HG03342 (cell line): Measurements from ENCODE around the gene CCDC116.
"Not testable (repeated sequence)": the region's sequence is repeated elsewhere in the genome, so short reads cannot be mapped to it uniquely, and the experiment has no call there.

Experiments
- ATAC-seq: cut with Tn5 transposase; IDR thresholded peaks from one replicate; pipeline ENCODE4 v1.9.1; 2021; ENCODE audit warnings: mild to moderate bottlenecking, moderate library complexity; ENCODE audit not compliant: unreplicated experiment

The CCDC116 gene

DNA sequence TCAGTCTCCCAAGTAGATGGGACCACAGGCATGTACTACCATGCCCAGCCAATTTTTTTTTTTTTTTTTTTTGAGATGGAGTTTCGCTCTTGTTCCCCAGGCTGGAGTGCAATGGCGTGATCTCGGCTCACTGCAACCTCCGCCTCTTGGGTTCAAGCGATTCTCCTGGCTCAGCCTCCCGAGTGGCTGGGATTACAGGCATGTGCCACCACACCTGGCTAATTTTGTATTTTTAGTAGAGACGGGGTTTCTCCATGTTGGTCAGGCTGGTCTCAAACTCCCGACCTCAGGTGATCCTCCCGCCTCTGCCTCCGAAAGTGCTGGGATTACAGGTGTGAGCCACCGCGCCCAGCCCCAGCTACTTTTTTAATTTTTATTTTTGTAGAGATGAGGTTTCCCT, 46.3 kb downstream of the CCDC116 start:
- not testable (repeated sequence) for ATAC-seq

DNA sequence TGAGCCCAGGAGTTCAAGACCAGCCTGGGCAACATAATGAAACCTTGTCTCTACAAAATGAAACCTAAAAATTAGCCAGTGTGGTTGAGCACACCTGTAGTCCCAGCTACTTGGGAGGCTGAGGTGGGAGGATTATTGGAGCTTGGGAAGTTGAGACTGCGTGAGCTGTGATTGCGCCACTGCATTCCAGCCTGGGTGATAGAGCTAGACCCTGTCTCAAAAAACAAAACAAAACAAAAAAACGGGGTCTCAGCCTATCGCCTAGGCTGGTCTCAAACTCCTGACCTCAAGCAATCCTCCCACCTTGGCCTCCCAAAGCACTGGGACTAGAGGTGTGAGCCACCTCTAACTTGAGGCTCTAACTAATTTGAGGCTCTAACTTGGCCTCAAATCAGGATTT, 46.8 kb downstream of the CCDC116 start:
- ATAC-seq = no peak

DNA sequence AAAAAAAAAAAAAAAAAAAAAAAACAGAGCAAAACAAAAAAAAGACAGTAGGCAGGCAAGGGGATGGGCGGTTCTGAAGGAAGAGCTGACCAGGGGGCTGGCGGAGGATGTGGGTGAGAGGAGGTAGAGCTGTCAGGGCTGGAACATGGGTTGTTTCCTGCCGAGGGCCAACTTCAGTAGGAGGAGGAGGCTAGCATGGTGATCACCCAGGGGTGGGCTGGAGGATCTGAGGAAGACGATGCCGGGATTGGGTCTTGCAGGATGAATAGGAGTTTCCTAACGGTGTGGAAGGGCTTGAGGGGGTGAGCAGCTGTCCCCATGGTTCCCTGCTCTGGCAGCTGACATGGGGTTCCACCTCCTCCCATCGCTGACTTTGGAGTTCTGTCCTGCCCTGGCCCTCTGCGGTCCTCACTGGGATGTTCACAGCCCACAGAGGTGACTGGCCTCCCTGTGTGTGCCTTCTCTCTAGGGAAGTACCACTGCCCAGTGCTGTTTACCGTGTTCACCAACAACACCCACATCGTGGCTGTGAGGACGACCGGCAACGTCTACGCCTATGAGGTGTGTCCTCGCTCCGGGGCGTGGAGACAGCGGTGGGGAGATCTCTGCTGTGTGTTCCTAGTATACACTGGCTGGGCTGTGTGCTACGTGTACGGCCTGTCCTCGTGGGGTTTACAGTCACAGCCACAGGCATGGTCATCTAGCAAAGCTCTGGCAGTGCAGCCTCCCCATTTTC, 48.4 kb downstream of the CCDC116 start:
- ATAC-seq = no peak

DNA sequence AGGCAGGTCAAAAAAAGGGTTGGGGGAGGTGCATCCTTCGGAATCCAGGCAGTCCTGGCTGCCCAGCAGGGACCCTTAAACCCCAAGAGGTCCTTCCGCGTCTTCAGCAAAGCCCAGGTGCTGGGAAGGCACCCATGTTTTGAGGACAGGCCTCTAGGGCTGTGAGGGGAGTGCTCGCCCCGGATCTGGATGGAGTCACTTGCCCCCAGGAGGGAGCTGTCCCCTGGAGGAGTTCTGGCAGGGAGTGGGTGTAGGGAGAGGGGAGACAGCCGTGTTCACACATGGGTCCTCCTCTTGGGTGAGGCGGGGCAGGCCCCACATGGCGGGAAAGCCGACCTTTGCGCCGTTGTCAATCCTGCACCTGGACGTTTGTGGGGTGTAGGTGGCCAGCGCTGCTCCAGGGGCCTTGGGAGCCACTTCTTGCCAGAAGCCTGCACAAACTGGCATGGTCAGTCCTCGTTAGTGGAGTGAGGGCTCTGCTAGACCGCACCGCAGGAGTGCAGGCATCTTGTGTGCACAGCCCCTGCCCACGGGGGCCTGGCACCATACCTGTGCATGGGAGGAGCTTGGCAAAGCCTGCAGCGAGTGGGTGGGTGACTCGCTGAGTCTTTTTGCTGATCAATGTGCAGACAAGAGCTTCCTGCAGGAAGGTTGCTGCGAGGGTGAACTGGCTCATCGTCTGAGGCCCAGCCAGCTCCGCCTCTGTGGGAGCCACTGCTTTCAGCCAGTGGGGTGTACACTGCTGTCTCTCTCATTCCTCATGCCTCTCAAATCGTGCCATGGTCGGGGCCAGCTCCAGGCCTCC, 49.2 kb downstream of the CCDC116 start:
- no peak for ATAC-seq

DNA sequence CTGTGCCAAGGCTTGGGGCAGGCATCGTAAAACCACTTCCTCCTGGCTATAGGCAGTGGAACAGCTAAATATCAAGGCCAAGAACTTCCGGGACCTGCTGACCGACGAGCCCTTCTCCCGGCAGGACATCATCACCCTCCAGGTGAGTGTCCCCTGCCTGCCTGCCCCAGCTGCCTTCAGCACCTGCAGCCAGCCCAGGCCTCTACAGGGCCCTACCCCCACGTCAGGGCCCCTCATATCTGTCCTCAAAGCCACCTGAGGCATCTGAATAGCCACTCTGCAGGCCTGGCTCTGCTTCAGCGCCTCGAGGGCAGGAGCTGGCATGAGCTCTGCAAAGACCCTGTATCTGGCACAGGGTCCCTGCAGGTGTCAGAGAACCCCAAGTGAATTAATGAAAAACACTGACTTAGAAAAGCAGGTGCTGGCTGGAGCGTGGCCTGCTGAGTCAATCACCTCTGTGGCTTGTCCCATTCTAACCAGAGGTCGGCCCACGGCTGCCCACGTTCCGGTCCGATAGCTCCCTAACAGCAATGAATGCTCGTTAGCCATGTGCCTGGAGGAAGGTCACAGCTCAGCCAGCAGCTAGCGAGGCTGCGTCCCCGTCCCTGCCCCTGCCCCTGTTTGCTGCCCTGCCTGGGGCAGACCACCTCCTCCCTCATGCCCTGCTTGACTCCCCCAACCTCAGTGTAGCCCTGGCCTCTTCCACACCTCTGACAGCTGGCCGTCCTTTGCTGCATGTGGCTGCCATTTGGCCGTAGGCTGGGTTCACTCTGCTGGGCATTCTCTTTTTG, 50.0 kb downstream of the CCDC116 start:
- no peak for ATAC-seq

DNA sequence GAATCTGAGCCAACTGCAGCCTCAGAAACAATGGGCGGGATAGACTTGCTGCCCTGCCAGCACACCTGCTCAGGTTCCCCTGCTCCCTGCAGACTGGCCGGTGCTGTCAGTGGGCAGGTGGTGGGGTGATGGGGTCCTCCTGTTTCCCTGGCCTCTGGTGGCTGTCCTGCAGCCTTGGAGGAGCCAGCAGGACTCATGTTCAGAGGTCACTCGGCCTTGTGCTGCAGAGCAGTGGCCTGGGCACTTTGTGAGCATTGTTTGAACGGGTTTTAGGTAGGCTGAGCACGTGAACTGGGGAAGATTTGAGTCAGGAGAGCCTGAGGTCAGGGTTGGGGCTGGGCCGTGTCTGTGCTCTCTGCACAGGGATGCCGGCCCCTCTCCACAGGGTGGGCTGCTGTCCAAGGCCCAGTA, 50.8 kb downstream of the CCDC116 start:
- no peak for ATAC-seq

DNA sequence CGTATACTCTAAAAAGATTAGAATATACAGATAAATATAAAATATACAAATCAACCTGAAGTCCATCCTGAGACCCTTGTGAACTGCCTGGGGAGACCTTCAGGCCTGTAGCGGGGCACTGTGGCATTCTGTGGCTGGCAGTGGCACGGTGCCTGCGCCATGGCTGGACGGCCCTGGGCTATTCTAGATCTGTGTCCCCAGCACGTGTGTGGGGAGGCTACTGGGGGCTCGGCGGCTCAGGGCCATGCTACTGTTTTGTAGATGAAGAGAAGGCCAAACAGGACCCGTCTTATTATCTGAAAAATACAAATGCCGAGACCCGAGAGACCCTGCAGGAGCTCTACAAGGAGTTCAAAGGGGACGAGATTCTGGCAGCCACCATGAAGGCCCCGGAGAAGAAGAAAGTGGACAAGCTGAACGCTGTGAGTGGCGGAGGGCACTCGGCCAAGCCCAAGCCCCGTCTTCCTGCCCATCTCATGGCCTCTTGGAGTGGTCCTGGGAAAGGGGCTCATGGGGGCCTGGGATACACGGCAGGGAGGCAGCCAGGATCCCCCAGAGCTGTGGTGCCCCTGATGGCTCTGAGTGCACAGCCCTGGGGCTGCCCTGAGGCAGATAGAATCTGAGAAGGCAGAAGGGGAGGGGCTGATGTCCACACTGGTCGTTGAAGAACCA, 52.1 kb downstream of the CCDC116 start:
- no peak for ATAC-seq

DNA sequence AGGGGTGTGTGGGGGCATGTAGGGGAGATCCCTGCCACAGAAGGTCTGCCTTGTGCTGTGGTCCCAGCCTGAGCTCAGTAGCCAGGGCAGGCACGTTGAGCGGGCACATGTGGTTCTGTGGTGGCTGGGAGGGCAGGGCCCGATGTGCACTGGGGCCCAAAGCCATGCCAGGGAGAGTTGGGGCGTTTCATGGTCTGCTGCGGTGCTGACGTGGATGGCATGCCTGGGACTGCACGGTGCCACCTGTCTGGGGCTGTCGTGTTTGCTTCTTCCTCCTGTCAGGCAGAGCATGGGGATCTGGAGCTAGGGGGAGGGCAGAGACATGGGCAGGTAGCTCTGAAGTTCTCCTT, 52.6 kb downstream of the CCDC116 start:
- ATAC-seq = no peak

DNA sequence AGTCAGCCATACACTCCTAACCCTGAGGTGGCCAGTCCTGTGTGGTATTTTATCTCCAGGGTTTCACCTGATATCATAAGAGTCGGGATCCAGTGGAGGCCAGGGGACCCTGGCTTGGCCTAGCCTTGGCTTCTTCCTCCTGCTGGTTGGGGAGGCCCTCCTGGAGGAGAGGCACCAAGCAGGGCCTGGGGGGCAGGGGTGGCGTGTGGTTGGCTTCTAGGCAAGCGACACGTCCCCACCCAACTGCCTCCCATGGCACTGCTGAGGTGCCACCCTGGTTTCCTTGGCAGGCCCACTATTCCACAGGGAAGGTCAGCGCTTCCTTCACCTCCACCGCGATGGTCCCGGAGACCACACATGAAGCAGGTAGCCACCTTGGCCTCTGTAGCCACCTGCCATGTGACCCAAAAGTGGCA, 53.6 kb downstream of the CCDC116 start:
- no peak for ATAC-seq
